Activated effector memory CD4-positive, alpha-beta T cell treated with anti-CD3 and anti-CD28 coated beads, Interleukin-2, amount 50 U/mL, for 16 hours (primary cell): ENCODE results near the gene STEAP4.
"Not testable (repeated sequence)": the region's sequence is repeated elsewhere in the genome, so short reads cannot be mapped to it uniquely, and the experiment has no call there.

Experiments
- DNase-seq: peaks from one replicate; pipeline ENCODE4 v3.0.0-alpha.2; 2020

STEAP4 gene

DNA sequence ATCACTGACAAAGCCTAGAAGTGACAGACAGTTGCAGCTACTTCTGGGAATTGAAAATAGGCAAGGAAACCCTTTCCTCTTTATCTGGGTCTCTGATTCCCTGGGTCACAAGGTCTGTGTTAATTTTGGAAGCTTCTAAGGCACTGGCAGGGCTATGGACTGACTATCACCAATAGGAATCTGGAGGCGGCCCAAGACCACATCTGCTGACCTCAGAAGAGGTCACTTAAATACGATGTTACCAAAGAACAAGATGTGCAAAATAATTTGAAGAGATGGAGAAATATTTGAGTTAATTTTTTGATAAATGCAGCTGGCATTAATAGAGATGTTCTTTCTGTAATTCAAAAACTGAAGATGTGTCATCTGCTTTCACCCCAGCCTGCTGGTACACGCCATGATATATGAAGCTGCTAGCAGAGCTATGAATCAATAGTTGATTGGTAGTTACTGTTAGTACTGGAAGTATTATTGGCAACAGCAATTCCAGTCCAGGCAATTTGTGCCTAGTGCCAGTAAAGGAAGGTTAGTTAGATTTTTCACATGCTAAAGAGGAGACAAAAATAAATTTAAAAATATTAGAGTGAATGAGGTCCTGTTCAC is 5.5 kb upstream of the STEAP4 start:
- DNase-seq = no peak

GRCh38 chr7:88311675-88312036 is 5.0 kb upstream of the STEAP4 start:
- DNase-seq = no peak

DNA sequence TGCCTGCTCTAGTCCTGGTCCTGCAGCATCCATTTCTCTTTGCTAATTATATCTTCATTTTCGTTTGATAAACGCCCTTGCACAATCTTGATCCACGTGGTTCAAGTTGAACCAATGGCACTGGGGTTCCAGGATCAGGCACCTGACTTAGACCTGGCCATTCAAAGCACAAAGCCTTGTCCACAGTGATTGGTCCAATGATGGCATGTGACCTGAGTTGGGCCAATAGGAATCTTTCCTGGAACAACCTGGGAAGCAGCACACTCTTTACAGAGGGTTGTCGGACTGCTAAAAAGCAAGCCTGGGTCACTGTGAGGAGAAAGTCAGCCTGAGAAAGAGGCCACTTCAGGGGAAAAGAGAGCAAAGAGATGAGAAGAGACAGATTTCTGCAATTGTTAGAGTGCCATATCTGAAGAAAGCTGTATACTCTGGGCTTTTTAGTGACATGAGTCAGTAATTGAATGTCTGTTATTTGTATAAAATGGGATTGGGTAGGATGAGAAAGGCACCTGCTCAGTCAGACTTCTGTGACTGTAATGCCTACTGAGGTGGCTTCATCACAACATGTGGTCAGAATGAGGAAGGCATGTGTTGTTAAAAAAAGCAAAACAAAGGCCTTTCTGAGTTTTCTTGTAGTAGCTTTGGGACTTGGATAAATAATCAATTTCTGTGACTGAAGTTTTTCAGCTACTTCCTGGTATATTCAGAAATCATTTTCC is 4.4 kb upstream of the STEAP4 start:
- DNase-seq = no peak

DNA sequence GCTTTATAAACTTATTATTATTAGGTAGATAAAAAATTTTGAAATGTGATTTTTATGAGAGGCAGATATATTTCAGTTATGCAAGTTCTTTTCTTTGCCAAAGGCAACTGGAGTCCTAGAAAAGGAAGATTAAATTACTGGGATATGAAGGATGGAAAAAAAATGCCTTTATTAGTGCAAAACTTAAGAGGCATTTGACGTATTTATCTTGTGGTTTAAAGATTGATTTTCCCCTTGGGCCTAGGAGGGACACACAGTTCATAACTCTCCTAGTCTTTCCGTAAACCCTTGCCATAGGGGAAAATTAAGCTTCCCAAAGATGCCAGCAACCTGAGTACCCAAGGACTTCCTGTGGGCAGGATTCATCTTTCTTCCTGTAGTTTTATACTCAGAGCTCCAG is 3.1 kb upstream of the STEAP4 start:
- DNase-seq = no peak

DNA sequence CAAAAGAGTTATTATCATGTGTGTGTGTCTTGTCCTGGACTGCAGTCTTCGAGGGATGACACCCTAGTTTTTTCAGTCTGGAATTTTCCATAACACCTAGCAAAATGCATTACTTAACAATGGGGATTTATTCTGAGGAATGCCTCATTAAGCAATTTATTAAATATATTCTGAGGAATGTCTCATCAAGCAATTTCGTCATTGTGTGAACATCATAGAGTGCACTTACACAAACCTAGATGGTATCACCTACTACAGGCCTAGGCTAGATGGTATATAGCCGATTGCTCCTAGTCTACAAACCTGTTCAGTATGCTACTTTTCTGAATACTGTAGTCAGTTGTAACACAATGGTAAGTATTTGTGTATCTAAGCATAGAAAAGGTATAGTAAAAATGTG is 1.1 kb upstream of the STEAP4 start:
- DNase-seq = no peak

DNA sequence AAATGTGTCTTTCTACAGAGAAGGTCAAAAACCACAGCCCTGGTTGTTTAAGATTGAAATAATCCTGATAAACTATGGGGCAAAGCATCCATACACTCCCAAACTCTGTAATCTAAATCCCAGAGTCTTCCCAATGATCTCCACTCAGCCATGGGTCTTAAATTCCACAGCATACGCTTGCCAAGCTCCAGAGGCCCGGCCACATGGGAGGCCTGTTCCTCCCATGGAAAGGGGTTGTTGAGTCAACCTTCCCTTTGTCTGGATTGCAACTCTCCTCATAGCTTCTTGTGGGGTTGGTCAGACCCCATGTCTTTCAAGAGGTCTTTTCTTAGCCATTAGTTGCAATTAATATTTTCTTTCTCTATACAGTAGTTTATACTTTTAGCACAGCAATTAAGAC is 718 bp upstream of the STEAP4 start:
- no peak for DNase-seq

- no peak for DNase-seq
Measured at GRCh38 chr7:88305044-88305443, 1.6 kb downstream of the STEAP4 start.

DNA sequence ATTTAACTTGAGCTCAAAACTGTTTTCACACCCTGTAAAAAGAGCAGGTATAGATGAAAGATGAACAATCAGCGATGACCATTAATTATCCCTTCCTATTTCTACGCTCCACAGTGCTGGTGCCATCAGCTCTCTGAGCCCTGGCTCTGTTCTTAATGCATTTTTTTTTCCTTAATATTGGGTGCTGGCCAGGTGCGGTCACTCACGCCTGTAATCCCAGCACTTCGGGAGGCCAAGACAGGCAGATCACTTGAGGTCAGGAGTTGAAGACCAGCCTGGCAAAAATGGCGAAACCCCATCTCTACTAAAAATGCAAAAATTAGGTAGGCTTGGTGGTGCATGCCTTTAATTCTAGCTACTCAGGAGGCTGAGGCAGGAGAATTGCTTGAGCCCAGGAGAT is 4.2 kb downstream of the STEAP4 start:
- DNase-seq = no peak

GRCh38 chr7:88301924-88302323 is 4.8 kb downstream of the STEAP4 start:
- DNase-seq = no peak

GRCh38 chr7:88300401-88300945 is 6.2 kb downstream of the STEAP4 start:
- no peak for DNase-seq

DNA sequence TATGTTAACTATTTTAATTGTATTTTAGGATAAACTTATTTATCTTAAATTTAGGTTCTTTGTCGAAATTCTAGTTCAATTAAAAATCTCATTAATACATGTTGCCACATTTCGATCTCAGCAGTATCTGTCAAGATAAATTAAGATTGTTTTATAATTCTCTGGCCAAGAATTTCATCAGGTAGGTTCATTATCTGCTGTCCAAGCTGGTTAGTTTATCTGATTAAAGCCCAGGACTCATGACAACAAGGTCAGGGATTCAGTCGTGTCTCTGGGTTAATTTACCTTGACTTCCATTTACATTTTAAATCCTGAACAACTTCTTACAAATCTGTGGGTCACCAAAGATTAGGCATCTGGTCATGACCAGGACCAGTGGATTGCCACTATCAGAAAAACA is 7.6 kb downstream of the STEAP4 start:
- DNase-seq = no peak

DNA sequence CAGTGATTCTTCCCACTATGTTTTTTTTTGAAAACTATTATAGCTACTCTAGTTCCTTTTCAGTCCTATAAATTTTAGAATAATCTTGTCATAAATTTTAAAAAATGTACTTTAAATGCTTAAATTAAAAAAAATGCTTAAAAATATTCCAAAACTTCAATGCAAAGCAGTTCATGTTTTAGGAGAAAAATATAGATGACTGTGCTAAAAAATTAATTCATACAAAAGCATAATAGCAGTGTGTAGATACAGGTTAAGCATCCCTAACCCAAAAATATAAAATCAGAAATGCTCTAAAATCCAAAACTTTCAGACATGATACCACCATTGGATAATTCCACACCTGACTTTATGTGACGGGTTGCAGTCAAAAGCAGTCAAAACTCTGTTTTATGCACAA is 12.8 kb downstream of the STEAP4 start:
- no peak for DNase-seq

DNA sequence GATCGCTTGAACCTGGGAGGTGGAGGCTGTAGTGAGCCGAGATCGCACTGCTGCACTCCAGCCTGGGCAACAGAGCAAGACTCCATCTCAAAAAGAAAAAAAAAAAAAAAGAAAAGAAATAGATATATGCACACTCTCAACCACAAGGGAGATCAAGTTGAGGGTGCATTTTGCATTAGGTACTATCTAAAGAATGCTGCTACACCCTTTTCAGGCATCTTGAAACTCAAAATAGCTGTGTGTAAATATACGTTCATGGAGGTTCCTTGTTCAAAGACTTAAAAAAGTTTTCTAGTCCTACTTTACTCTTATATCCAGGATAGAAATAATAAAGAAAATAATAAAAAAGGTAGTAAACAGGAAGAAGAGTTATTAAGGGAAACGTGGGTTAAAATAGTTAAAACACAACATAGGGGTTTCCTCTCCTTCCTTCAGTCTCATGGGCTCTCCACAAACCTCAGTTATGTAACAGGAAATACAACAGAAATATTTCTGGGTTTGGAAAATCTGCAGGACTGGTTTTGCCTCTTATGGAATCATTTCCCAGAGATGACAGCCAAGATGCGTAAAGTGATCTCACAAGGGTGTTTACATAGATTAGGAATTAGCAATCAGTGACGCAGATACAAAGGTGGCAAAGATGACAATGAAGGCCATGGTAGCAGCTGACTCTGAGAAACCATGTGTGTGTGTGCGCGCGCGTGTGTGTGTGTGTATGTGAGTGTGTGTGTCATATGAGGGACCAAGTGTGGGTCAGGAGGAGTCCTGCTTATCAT is 15.1 kb downstream of the STEAP4 start:
- no peak for DNase-seq

- DNase-seq = no peak
Measured at GRCh38 chr7:88290491-88290890, 16.2 kb downstream of the STEAP4 start.

GRCh38 chr7:88289564-88290025 is 17.1 kb downstream of the STEAP4 start:
- no peak for DNase-seq

DNA sequence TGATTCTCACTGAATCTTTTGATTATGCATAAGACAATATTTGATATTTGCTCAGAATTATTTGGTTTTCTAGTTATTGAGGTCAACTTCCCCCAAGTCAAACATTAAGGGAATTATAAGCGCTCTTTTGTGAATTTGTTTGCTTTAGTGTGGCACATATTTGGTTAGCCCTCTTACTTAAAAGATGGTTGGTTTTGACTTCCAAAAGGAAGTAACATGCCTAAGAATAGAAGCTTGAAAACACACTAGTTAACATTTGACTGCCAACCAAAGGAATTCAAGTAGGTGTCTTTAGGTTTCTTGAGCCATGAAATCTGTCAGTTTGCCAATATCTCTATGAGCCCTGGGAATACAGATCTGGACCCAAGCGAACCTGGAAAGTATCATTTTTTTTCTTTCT is 24.9 kb downstream of the STEAP4 start:
- no peak for DNase-seq

GRCh38 chr7:88280801-88281200 is 25.9 kb downstream of the STEAP4 start:
- no peak for DNase-seq

GRCh38 chr7:88279323-88279722 is 27.4 kb downstream of the STEAP4 start:
- no peak for DNase-seq

DNA sequence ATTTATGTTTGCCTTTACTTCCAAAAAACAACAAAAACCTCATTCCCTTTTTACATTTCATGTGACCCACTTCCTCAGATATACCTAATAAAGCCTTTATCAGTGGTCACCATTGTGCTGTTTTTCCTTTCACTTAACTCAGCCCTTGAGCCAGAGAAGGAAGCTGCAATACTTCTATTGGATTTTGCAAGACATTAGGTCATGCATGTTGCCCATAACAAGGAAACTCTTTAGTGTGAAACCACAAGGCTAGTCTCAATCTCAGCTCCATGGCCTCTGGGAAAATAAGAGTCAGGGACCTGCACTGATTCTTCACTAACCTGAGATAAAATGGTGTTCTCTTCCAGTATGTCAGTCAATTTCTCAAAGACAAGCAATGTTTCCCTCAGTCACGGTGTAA is 27.8 kb downstream of the STEAP4 start:
- DNase-seq = no peak

DNA sequence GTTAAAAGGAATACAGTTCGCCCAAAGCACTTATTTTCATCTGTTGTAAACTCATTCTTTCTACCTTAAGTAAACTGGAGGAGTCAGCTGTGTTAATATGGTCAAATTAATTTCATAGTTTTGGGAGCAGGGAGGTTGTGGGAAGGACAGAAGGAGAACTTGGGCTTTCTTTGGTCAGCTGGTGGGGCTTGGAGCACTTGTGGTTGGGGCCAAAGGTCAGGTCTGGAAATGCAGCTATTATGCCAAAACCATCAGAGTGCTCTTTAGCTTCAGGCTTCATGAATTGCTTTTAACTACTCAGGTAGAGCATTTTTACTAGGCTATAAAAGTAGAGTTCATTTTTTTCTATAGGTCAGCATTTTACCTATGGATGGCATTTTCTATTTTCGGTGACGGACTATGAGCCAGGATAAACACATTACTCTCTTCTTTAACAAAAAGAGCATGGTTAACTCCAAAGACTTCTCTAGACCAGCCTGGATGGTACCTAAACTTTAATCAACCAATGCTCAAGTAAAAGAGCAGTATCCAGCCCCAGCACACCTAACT is 30.0 kb downstream of the STEAP4 start:
- DNase-seq = no peak

DNA sequence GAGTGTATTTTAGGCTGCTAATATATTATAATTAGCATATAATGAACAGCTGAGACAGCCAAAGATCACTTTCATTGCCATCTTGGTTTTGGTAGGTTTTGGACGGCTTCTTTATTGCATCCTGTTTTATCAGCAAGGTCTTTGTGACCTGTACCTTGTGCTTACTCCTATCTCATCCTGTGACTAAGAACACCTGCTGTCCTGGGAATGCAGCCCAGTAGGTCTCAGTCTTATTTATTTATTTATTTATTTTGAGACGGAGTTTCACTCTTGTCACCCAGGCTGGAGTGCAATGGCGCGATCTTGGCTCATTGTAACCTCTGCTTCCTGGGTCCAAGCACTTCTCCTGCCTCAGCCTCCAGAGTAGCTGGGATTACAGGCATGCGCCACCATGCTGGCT is 31.8 kb downstream of the STEAP4 start:
- not testable (repeated sequence) for DNase-seq

GRCh38 chr7:88269586-88269985 is 37.1 kb downstream of the STEAP4 start:
- DNase-seq = no peak

DNA sequence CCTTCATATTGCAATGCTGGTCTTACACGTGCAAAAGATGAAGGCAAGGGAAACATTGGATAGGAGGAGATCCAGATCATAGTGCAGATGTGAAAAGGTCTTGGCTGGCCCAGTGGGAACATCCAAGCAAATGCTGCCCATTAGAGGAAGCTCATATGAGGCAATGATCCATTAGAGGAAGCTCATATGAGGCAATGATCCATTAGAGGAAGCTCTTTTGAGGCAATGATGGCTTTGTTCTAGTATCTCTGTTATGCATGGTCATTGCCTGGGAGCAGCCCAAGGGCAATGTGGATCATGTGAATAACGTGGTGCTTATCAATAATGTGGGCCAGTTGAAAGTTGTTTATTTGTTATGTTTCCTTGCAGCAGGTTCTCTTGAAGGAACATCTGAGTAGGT is 37.8 kb downstream of the STEAP4 start:
- no peak for DNase-seq

GRCh38 chr7:88268051-88268450 is 38.6 kb downstream of the STEAP4 start:
- DNase-seq = no peak
